AG04450 (cell line): ENCODE data around the gene HEATR3. TPM values are rescaled to one million over a fixed set of nuclear protein-coding genes. Genes with fewer than 3 reads are reported as not detected.

Experiments used
- CTCF ChIA-PET: fragments of 300-600, 350-600 bp; formaldehyde crosslinking; extraction: SDS; loops from one replicate; lab custom pipeline; 2022; ENCODE audit warnings: antibody characterized with exemption, inconsistent platforms; lab: Charles Lee
- POLR2A ChIA-PET: fragments of 350-600 bp; formaldehyde crosslinking; extraction: SDS; loops from one replicate; lab custom pipeline; 2021; ENCODE audit warnings: antibody characterized with exemption, inconsistent platforms; lab: Yijun Ruan, JAX
- DNase-seq: peaks from one replicate; pipeline ENCODE4 v3.0.0-alpha.2; 2011; ENCODE audit warnings: low read depth, low spot score
- H3K27ac ChIP-seq: one replicate; pipeline ENCODE4 v1.5.1; 2012; ENCODE audit warnings: low read depth, low read length, control low read depth
- H3K27me3 ChIP-seq: one replicate; pipeline ENCODE4 v1.6.0; 2012; ENCODE audit warnings: low read length; ENCODE audit not compliant: control insufficient read depth, insufficient read depth
- H3K4me3 ChIP-seq: 2 replicates; pipeline ENCODE4 v1.5.1; 2011; ENCODE audit warnings: mild to moderate bottlenecking, low read depth, low read length, control low read depth
- H3K9me3 ChIP-seq: 2 replicates; pipeline ENCODE4 v1.5.1; 2012; ENCODE audit warnings: low read length; ENCODE audit not compliant: control insufficient read depth, insufficient read depth
- CTCF ChIP-seq: IDR thresholded peaks from 2 replicates; pipeline ENCODE4 v1.5.1; 2011; ENCODE audit warnings: low read depth, low read length, control low read depth, inconsistent platforms
- polyA plus RNA-seq: library from polyadenylated mRNA; depleted of rRNA; stranded (reverse); fragments of >200 nt; gene quantifications from 2 replicates; pipeline ENCODE4 v1.2.3, GENCODE V29; 2011

HEATR3 gene
- polyA plus RNA-seq, 1 experiment, result 17.1 TPM

- ChIA-PET CTCF (interaction anchor here (0.8 to 3.1 kb wide), 3 partner anchors 12 to 770 kb away, joined by 3 to 48 read pairs (median 4); partner anchors contain the start of gene CNEP1R1), POLR2A (no interaction called here)
- Histone ChIP-seq H3K27ac (no peak overlapping the region), H3K27me3 (no peaks in the 10 kb centered on the region), H3K9me3 (no peaks in the 10 kb centered on the region), H3K4me3 (no peak overlapping the region)
- no peak for DNase-seq
- no peak for TF ChIP-seq CTCF
Observed at GRCh38 chr16:50036426-50036825, 29.3 kb upstream of the HEATR3 start.

- no peak for DNase-seq
- no peaks in the 10 kb centered on the region for H3K9me3 ChIP-seq
- ChIA-PET POLR2A (no interaction called here), CTCF (interaction anchor here (1.4 to 3.1 kb wide), 2 partner anchors 13 to 769 kb away, joined by 4 to 48 read pairs; partner anchors contain the start of gene CNEP1R1)
- no peak overlapping the region for H3K4me3 ChIP-seq
- no peak overlapping the region for H3K27ac ChIP-seq
- TF ChIP-seq CTCF, result no peak
- H3K27me3 ChIP-seq, result peaks cover 1% of the 10 kb centered on the region
Observed at GRCh38 chr16:50037662-50038220, 28.0 kb upstream of the HEATR3 start.

- POLR2A ChIA-PET, result no interaction called here
- CTCF ChIA-PET, result interaction anchor here (3.1 kb wide), 1 partner anchor 14 kb away, joined by 48 read pairs; the partner anchor contains the start of gene CNEP1R1
- Histone ChIP-seq H3K27me3 (peaks cover 3% of the 10 kb centered on the region), H3K27ac (no peak overlapping the region), H3K4me3 (no peak overlapping the region), H3K9me3 (no peaks in the 10 kb centered on the region)
- no peak for TF ChIP-seq CTCF
- no peak for DNase-seq
Observed at GRCh38 chr16:50038286-50038685, 27.5 kb upstream of the HEATR3 start.

GRCh38 chr16:50038756-50039529, 26.8 kb upstream of the HEATR3 start:
- DNase-seq, result no peak
- CTCF ChIA-PET, result interaction anchor here (3.1 kb wide), 1 partner anchor 14 kb away, joined by 48 read pairs; the partner anchor contains the start of gene CNEP1R1

More at GRCh38 chr16:50038756-50039529, 26.8 kb upstream of the HEATR3 start:
- TF ChIP-seq CTCF, result no peak
- Histone ChIP-seq H3K4me3 (no peak overlapping the region), H3K27me3 (peaks cover 3% of the 10 kb centered on the region), H3K27ac (peak overlapping the region; percentile 12), H3K9me3 (no peaks in the 10 kb centered on the region)
- POLR2A ChIA-PET, result no interaction called here
